Endothelial cell of umbilical vein (primary cell): ENCODE measurements around the gene ZNF652.

Source experiments
- CTCF ChIP-seq, 2 donors: IDR thresholded peaks; 1 replicate in 1 of 2; 2 replicates in 1 of 2; pipeline ENCODE4 v1.5.1; 2011; ENCODE audit warnings: low read length in 2 of 2, mild to moderate bottlenecking in 2 of 2, moderate library complexity in 2 of 2, control low read depth in 1 of 2, inconsistent platforms in 1 of 2, low read depth in 1 of 2; ENCODE audit not compliant: insufficient read depth in 1 of 2; ENCODE audit errors: extremely low read depth in 1 of 2
- JUN ChIP-seq: IDR thresholded peaks from 2 replicates; pipeline ENCODE4 v1.6.1; 2011; ENCODE audit warnings: borderline replicate concordance, low read depth; ENCODE audit not compliant: insufficient read length, insufficient read depth
- POLR2A ChIP-seq: IDR thresholded peaks from 2 replicates; pipeline ENCODE4 v1.6.1; 2012; ENCODE audit warnings: low read depth, mild to moderate bottlenecking, control low read depth, low read length

GRCh38 chr17:49337884-49338283, 24.2 kb downstream of the ZNF652 start:
- TF ChIP-seq CTCF (IDR thresholded peaks at IDR 0.05; ENCODE audit: extremely low read depth in 1 of 2, insufficient read depth in 1 of 2, low read depth in 1 of 2, low read length in 2 of 2), result no peak
- no peak for TF ChIP-seq JUN
- TF ChIP-seq POLR2A, result no peak
